Measurements from ENCODE around the gene TLK2. TPM values are rescaled to one million over a fixed set of nuclear protein-coding genes. Genes with fewer than 3 reads are reported as not detected.

Gene TLK2
- total RNA-seq, 1 donor from 2014 or later, result 57.0 TPM

GRCh38 chr17:62637809-62638208 is 159.2 kb downstream of the TLK2 start:
- ATAC-seq (ENCODE audit: low read depth) (no peak), DNase-seq (no peak)
- TF ChIP-seq, protein P1, sequence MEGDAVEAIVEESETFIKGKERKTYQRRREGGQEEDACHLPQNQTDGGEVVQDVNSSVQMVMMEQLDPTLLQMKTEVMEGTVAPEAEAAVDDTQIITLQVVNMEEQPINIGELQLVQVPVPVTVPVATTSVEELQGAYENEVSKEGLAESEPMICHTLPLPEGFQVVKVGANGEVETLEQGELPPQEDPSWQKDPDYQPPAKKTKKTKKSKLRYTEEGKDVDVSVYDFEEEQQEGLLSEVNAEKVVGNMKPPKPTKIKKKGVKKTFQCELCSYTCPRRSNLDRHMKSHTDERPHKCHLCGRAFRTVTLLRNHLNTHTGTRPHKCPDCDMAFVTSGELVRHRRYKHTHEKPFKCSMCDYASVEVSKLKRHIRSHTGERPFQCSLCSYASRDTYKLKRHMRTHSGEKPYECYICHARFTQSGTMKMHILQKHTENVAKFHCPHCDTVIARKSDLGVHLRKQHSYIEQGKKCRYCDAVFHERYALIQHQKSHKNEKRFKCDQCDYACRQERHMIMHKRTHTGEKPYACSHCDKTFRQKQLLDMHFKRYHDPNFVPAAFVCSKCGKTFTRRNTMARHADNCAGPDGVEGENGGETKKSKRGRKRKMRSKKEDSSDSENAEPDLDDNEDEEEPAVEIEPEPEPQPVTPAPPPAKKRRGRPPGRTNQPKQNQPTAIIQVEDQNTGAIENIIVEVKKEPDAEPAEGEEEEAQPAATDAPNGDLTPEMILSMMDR (IDR thresholded peaks at IDR 0.05), result no peak
- Mint-ChIP-seq H3K4me3 (no peak overlapping the region), H3K4me1 (no peaks in the 10 kb centered on the region), H3K36me3 (ENCODE audit: low read depth) (no peaks in the 10 kb centered on the region), H3K27ac (no peak overlapping the region), H3K27me3 (no peaks in the 10 kb centered on the region), H3K9me3 (no peaks in the 10 kb centered on the region)
- intact Hi-C loops (cut with micrococcal nuclease), result no loop called here
- ChIA-PET CTCF (no interaction called here), POLR2A (no interaction called here)

- no peaks in the 10 kb centered on the region for H3K27me3 Mint-ChIP-seq
- DNase-seq, result no peak
- H3K36me3 Mint-ChIP-seq (ENCODE audit: low read depth), result no peaks in the 10 kb centered on the region
- H3K9me3 Mint-ChIP-seq, result no peaks in the 10 kb centered on the region
- ATAC-seq (ENCODE audit: low read depth), result no peak
- POLR2A ChIA-PET, result no interaction called here
- no peak overlapping the region for H3K4me3 Mint-ChIP-seq
- CTCF ChIA-PET, result no interaction called here
- H3K27ac Mint-ChIP-seq, result no peak overlapping the region
- TF ChIP-seq, protein P1 (IDR thresholded peaks at IDR 0.05), result no peak
- no peaks in the 10 kb centered on the region for H3K4me1 Mint-ChIP-seq
- intact Hi-C loops (cut with micrococcal nuclease), result no loop called here
Observed at GRCh38 chr17:62641153-62641552, 162.5 kb downstream of the TLK2 start.

DNA sequence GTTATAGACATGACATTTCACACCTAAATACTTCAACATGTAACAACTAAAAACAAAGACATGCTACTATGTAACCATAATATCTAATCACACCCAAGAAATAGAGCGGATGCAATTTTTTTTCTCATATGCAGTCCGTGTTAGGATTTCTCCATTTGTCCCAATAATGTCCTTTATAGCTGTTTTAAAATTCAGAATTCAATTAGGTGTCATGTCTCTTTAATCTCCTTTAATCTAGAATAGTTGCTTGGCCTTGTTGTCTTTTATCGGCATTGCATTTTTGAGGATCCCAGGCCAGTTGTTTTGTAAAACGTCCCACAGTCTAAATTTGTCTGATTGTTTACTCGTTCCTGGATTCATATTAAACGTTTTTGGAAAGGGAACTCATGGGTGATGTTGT is 163.3 kb downstream of the TLK2 start:
- Mint-ChIP-seq H3K9me3 (no peaks in the 10 kb centered on the region), H3K4me3 (no peak overlapping the region), H3K27me3 (peaks cover 2% of the 10 kb centered on the region), H3K36me3 (ENCODE audit: low read depth) (no peaks in the 10 kb centered on the region), H3K27ac (no peak overlapping the region), H3K4me1 (no peaks in the 10 kb centered on the region)
- ATAC-seq (ENCODE audit: low read depth) (no peak), DNase-seq (no peak)
- POLR2A ChIA-PET, result no interaction called here
- TF ChIP-seq, protein P1 (IDR thresholded peaks at IDR 0.05), result no peak
- intact Hi-C loops (cut with micrococcal nuclease), result no loop called here
- CTCF ChIA-PET, result no interaction called here

DNA sequence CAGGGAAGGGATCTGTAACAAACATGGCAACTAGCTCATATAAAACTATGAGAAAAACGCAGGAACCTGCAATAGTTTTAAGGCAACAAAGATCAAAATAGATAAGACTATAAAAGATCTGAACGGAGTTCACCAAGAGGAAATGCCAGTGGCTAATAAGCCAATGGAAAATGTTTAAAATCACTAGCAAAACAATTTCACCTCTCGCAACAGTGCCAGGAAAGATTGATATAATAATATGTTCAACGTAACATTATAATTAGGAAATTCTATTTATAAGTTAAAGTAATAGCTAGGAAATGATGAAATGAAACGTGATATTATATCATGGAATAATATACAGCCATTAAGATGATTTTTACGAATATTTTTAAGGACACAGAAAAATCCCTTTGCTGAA is 164.9 kb downstream of the TLK2 start:
- Mint-ChIP-seq H3K27ac (no peak overlapping the region), H3K9me3 (no peaks in the 10 kb centered on the region), H3K4me3 (no peak overlapping the region), H3K27me3 (peaks cover 2% of the 10 kb centered on the region), H3K4me1 (no peaks in the 10 kb centered on the region), H3K36me3 (ENCODE audit: low read depth) (no peaks in the 10 kb centered on the region)
- ChIA-PET POLR2A (no interaction called here), CTCF (no interaction called here)
- no peak for ATAC-seq (ENCODE audit: low read depth)
- TF ChIP-seq, protein P1 (IDR thresholded peaks at IDR 0.05), result no peak
- intact Hi-C loops (cut with micrococcal nuclease), result no loop called here
- DNase-seq, result no peak

- no peaks in the 10 kb centered on the region for H3K4me1 Mint-ChIP-seq
- DNase-seq, result no peak
- ChIA-PET CTCF (no interaction called here), POLR2A (no interaction called here)
- H3K27me3 Mint-ChIP-seq, result peaks cover 2% of the 10 kb centered on the region
- intact Hi-C loops (cut with micrococcal nuclease), result no loop called here
- H3K9me3 Mint-ChIP-seq, result no peaks in the 10 kb centered on the region
- no peaks in the 10 kb centered on the region for H3K36me3 Mint-ChIP-seq (ENCODE audit: low read depth)
- no peak for ATAC-seq (ENCODE audit: low read depth)
- TF ChIP-seq, protein P1 (IDR thresholded peaks at IDR 0.05), result no peak
- no peak overlapping the region for H3K4me3 Mint-ChIP-seq
- H3K27ac Mint-ChIP-seq, result no peak overlapping the region
Observed at GRCh38 chr17:62644487-62645173, 166.0 kb downstream of the TLK2 start.

All from activated B cell treated with CpG ODN at 0.5 μM for 24 hours (primary cell).